H1 (cell line): ENCODE measurements around the gene MRPS5. TPM values are rescaled to one million over a fixed set of nuclear protein-coding genes. Genes with fewer than 3 reads are reported as not detected.

Experiments
- EGR1 ChIP-seq: IDR thresholded peaks from 2 replicates; pipeline ENCODE4 v1.6.1; 2011; ENCODE audit warnings: low read depth, low read length, borderline replicate concordance
- JUND ChIP-seq: IDR thresholded peaks from 2 replicates; pipeline ENCODE4 v1.6.1; 2011; ENCODE audit warnings: mild to moderate bottlenecking, improper control_type of control experiment, low read length
- POLR2AphosphoS5 ChIP-seq: IDR thresholded peaks from 2 replicates; pipeline ENCODE4 v1.6.1; 2011; ENCODE audit warnings: low read depth, low read length
- SAP30 ChIP-seq: fragments of 300-600 bp; sonication (generic); IDR thresholded peaks from 2 replicates; pipeline ENCODE4 v1.7.1; 2012; ENCODE audit warnings: low read length, moderate library complexity, mild to moderate bottlenecking, inconsistent platforms; ENCODE audit not compliant: insufficient read depth, insufficient replicate concordance
- SIN3A ChIP-seq, 2 experiments: IDR thresholded peaks in 1 of 2; conservative IDR thresholded peaks in 1 of 2; 2 replicates each; pipeline ENCODE4 v1.6.1; 2011 to 2012; ENCODE audit warnings: low read length in 2 of 2, improper control_type of control experiment in 1 of 2, low read depth in 1 of 2, mild to moderate bottlenecking in 1 of 2
- SRF ChIP-seq: IDR thresholded peaks from 2 replicates; pipeline ENCODE4 v1.6.1; 2011; ENCODE audit warnings: mild to moderate bottlenecking, low read depth, low read length, moderate library complexity
- TAF1 ChIP-seq: IDR thresholded peaks from 2 replicates; pipeline ENCODE4 v1.6.1; 2011; ENCODE audit warnings: mild to moderate bottlenecking, low read depth, low read length
- TCF12 ChIP-seq: IDR thresholded peaks from 2 replicates; pipeline ENCODE4 v1.6.1; 2011; ENCODE audit warnings: low read depth, mild to moderate bottlenecking, low read length
- polyA plus RNA-seq, 7 experiments: library from polyadenylated mRNA; depleted of rRNA in 3 of 7; stranded (reverse) in 5 of 7; unstranded in 2 of 7; fragments of >200 nt in 5 of 7; fragments of 200-250 nt in 2 of 7; gene quantifications; 1 replicate in 5 of 7; 2 replicates in 1 of 7; 4 replicates in 1 of 7; pipeline versions ENCODE4 v1.2.1 to v1.2.3, GENCODE V29; 2011 to 2013; ENCODE audit warnings: missing spikeins in 2 of 7, mixed read lengths in 2 of 7
- total RNA-seq: library from RNA; stranded (reverse); fragmentation: NEBNext Ultra II Directional; extraction: Animal tissue kit (Norgen Biotek cat#: 25700); gene quantifications from 2 replicates; pipeline ENCODE4 v1.2.1, GENCODE V29; 2021

Gene MRPS5
- total and polyA plus RNA-seq, 2 of the 8 experiments (the other 6 are each of a cell fraction or from before 2014, with no cell fraction given) = 36.7 to 53.0 TPM

DNA sequence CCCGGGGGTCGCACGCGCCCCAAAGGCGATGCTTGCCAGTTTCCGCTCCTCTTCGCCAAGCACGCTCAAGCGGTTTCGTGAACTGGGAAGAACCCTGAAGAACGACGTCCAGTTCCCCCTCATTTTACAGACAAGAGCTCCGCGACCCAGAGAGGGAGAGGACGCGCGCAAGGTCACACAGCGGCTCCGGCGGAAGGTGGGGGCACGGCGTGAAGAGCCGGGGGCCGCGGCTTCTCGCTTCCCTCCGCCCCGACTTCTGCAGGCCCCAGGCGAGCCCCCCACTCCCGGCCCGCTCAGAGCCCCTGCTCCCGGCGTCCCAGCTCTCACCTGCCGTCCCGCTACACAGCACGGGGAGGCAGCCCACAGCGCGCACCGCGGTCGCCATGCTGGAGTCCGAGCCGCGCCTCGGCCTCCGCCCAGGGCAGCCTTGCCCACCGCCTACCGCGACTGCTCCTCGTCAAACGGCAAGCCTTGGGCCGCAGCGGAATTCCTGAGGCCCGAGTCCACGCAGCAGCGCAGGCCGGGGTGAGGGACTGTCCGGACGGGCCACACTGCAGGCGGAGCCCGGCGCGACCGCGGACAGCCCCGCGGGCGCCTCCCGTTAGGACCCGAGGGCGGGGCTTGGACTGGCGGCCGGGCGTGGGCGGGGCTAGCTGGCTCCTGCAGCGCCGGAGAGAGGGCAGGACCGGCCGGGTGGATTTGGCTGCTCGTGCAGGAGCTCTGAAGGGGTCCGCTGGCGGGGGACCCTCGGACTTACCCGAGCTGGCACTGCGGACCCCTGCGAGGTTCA lies at the start of gene MRPS5 (continued):
- TF ChIP-seq SIN3A (conservative IDR thresholded peaks at IDR 0.05 in 1 of 2, IDR thresholded peaks at IDR 0.05 in 1 of 2; ENCODE audit: low read depth in 1 of 2, low read length in 2 of 2) (peak in 1 of 2 experiments; percentile 44; a peak in 1 of 4 replicates), TAF1 (peak; percentile 67), JUND (no peak), SAP30 (no peak), EGR1 (peak; percentile 64; the same call in 1 of the 2 replicates), TCF12 (no peak), SRF (no peak), POLR2AphosphoS5 (peak; percentile 75; the same call in 1 of the 2 replicates)
